CD14-positive monocyte (primary cell): ENCODE results near the gene KLHL17. TPM values are rescaled to one million over a fixed set of nuclear protein-coding genes. Genes with fewer than 3 reads are reported as not detected.

Experiments
- DNase-seq, 3 donors: peaks; one replicate each; pipeline ENCODE4 v3.0.0-alpha.2; 2011 to 2022
- H2AFZ ChIP-seq: 2 replicates; pipeline ENCODE4 v1.6.0; 2012; ENCODE audit warnings: mild to moderate bottlenecking, low read depth, low read length, inconsistent platforms; ENCODE audit not compliant: insufficient read depth, poor library complexity, severe bottlenecking
- H3K27ac ChIP-seq, 2 donors: 1 replicate in 1 of 2; 2 replicates in 1 of 2; pipeline ENCODE4 v1.5.1; 2012 to 2013; ENCODE audit warnings: low read length in 2 of 2, control low read depth in 1 of 2, inconsistent platforms in 1 of 2, low read depth in 1 of 2, mild to moderate bottlenecking in 1 of 2
- H3K27me3 ChIP-seq, 2 donors: one replicate each; pipeline versions ENCODE4 v1.6.0 to v1.6.1; 2011 to 2013; ENCODE audit warnings: low read length in 2 of 2; ENCODE audit not compliant: control insufficient read depth in 2 of 2, insufficient read depth in 2 of 2
- H3K36me3 ChIP-seq, 2 donors: replicated peaks in 1 of 2; 1 replicate in 1 of 2; 2 replicates in 1 of 2; pipeline versions ENCODE4 v1.5.1 to v1.6.1; 2012 to 2013; ENCODE audit warnings: low read length in 2 of 2, control low read depth in 1 of 2, inconsistent platforms in 1 of 2, mild to moderate bottlenecking in 1 of 2; ENCODE audit not compliant: insufficient read depth in 2 of 2, control insufficient read depth in 1 of 2
- H3K4me1 ChIP-seq, 2 donors: 1 replicate in 1 of 2; 2 replicates in 1 of 2; pipeline versions ENCODE4 v1.5.1 to v1.6.1; 2012 to 2013; ENCODE audit warnings: low read length in 2 of 2, control low read depth in 1 of 2, inconsistent platforms in 1 of 2, mild to moderate bottlenecking in 1 of 2, moderate library complexity in 1 of 2; ENCODE audit not compliant: insufficient read depth in 2 of 2, control insufficient read depth in 1 of 2
- H3K4me2 ChIP-seq: replicated peaks from 2 replicates; pipeline ENCODE3; 2012; ENCODE audit warnings: low read length, moderate library complexity, mild to moderate bottlenecking; ENCODE audit not compliant: poor library complexity, severe bottlenecking; ENCODE audit errors: extremely low read depth
- H3K4me3 ChIP-seq, 3 experiments: fragments of 200-600 bp in 1 of 3; sonication (generic) in 1 of 3; replicated peaks in 1 of 3; 1 replicate in 2 of 3; 2 replicates in 1 of 3; pipeline ENCODE4 v1.5.1; 2011 to 2013; ENCODE audit warnings: low read length in 3 of 3, mild to moderate bottlenecking in 3 of 3, control low read depth in 2 of 3, low read depth in 2 of 3, inconsistent platforms in 1 of 3, moderate library complexity in 1 of 3
- H3K79me2 ChIP-seq: 2 replicates; pipeline ENCODE4 v1.6.0; 2012; ENCODE audit warnings: mild to moderate bottlenecking, control low read depth, inconsistent platforms, low read length, moderate library complexity; ENCODE audit not compliant: insufficient read depth
- H3K9ac ChIP-seq: 2 replicates; pipeline ENCODE4 v1.6.0; 2017; ENCODE audit warnings: low read length, mild to moderate bottlenecking; ENCODE audit not compliant: insufficient read depth, poor library complexity, severe bottlenecking
- H3K9me3 ChIP-seq, 2 donors: replicated peaks in 1 of 2; 1 replicate in 1 of 2; 2 replicates in 1 of 2; pipeline versions ENCODE4 v1.5.1 to v1.6.1; 2012 to 2013; ENCODE audit warnings: low read length in 2 of 2, control low read depth in 1 of 2; ENCODE audit not compliant: control insufficient read depth in 1 of 2, insufficient read depth in 1 of 2
- H4K20me1 ChIP-seq: 2 replicates; pipeline ENCODE4 v1.6.0; 2012; ENCODE audit warnings: mild to moderate bottlenecking, low read length, control low read depth, moderate library complexity; ENCODE audit not compliant: insufficient read depth
- H3K27ac Mint-ChIP-seq, 7 donors: one replicate each; pipeline ENCODE4 v1.8.0; 2020; ENCODE audit warnings: mild to moderate bottlenecking in 7 of 7, mixed read lengths in 7 of 7, moderate library complexity in 6 of 7, inconsistent platforms in 2 of 7
- H3K27me3 Mint-ChIP-seq, 3 donors: one replicate each; pipeline ENCODE4 v1.8.0; 2021 to 2022; ENCODE audit warnings: low read depth in 3 of 3, mild to moderate bottlenecking in 3 of 3, mixed read lengths in 3 of 3, moderate library complexity in 3 of 3, inconsistent platforms in 1 of 3
- H3K36me3 Mint-ChIP-seq, 2 donors: one replicate each; pipeline ENCODE4 v1.8.0; 2020; ENCODE audit warnings: mixed read lengths in 2 of 2, inconsistent platforms in 1 of 2, mild to moderate bottlenecking in 1 of 2
- H3K4me1 Mint-ChIP-seq: one replicate; pipeline ENCODE4 v1.8.0; 2020; ENCODE audit warnings: mild to moderate bottlenecking, mixed read lengths
- H3K4me3 Mint-ChIP-seq, 2 donors: one replicate each; pipeline ENCODE4 v1.8.0; 2020; ENCODE audit warnings: mild to moderate bottlenecking in 2 of 2, mixed read lengths in 2 of 2, moderate library complexity in 1 of 2
- H3K9me3 Mint-ChIP-seq, 7 donors: one replicate each; pipeline ENCODE4 v1.8.0; 2020 to 2022; ENCODE audit warnings: mixed read lengths in 7 of 7, mild to moderate bottlenecking in 6 of 7, moderate library complexity in 6 of 7, inconsistent platforms in 2 of 7
- CTCF ChIP-seq: fragments of 200-600 bp; IDR thresholded peaks from one replicate; pipeline ENCODE4 v1.8.0; 2022; ENCODE audit warnings: antibody characterized with exemption, mild to moderate bottlenecking
- WGBS: methylation state at CpG from one replicate; pipeline ENCODE4 v1.1.5; 2013; ENCODE audit warnings: missing lambda C conversion rate; ENCODE audit not compliant: insufficient coverage; 5-methylcytosine and 5-hydroxymethylcytosine counted together
- intact Hi-C, 2 donors: fragments of 100-400 bp; cut with micrococcal nuclease; formaldehyde crosslinking; loops; one replicate each; pipeline versions ENCODE4 v1.15.0 to v1.15.1; 2023
- polyA plus RNA-seq, 3 donors: library from polyadenylated mRNA; depleted of rRNA in 1 of 3; unstranded in 2 of 3; stranded (reverse) in 1 of 3; fragments of 300-500 nt in 2 of 3; fragments of >200 nt in 1 of 3; fragmentation: Illumina TruSeq in 2 of 3; gene quantifications; 1 replicate in 2 of 3; 2 replicates in 1 of 3; pipeline ENCODE4 v1.2.3, GENCODE V29; 2012 to 2021

Gene KLHL17
- polyA plus RNA-seq, 3 donors = 0.31 to 48.1 (median 0.71) TPM

DNA sequence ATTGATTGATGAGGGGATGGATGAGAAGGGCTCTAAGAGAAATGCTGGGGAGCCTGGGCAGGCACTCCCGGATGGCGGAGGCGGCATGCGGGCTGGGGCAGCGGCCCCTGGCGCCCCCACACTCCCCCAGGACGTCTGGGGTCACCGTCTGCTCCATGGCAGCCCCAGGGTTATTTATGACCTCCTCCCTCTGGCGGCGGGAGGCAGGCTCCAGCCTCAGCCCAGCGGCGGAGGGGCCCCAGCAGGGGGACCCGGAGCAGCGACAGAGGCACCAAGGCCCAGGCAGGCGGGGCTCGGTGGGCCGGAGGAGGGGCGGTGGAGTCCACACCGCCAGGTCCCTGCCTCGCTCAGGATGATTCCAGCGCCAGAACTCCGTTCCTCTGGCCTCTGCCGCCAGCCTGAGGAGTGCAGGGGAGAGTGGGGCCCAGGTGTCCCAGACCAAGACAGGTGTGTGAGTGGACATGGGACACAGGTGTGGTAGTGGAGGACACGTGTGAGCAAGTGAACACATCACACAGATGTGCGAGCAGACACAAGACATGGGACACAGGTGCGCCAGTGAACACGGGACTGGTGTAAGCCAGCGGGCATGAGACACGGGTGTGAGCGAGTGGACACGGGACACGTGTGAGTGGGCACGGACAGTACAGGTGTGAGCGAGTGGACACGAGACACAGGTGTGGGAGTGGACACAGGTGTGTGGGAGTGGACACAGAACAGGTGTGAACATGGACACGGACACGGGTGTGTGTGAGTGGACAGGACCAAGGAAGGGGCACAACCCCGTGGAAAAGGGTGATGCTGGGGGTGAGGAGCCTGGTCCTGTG is 39.2 kb upstream of the KLHL17 start:
- Histone ChIP-seq H3K36me3 (no peaks in the 10 kb centered on the region), H3K4me2 (no peak overlapping the region), H3K9me3 (peaks cover 0 to 12% of the 10 kb centered on the region in 2 donors), H3K4me1 (peaks cover 12 to 37% of the 10 kb centered on the region in 2 donors), H3K27me3 (peaks cover 11 to 54% of the 10 kb centered on the region in 2 donors), H4K20me1 (no peaks in the 10 kb centered on the region), H3K9ac (no peak overlapping the region), H3K4me3 (no peak overlapping the region), H2AFZ (no peak overlapping the region), H3K27ac (no peak overlapping the region), H3K79me2 (no peaks in the 10 kb centered on the region)
- 31% methylated on average over 38 of the region's 38 CpGs for WGBS
- Mint-ChIP-seq H3K27ac (peak overlapping the region in 1 of 7 donors; percentile 58), H3K4me1 (peaks cover 19% of the 10 kb centered on the region), H3K36me3 (peaks cover 0 to 4% of the 10 kb centered on the region in 2 donors), H3K4me3 (peak overlapping the region in 1 of 2 donors; percentile 75), H3K27me3 (peaks cover 60 to 88% (median 62%) of the 10 kb centered on the region in 3 donors), H3K9me3 (peaks cover 0 to 11% (median 4%) of the 10 kb centered on the region in 7 donors)
- intact Hi-C loops = no loop called here
- peak in 2 of 3 donors; percentile 20 to 33 for DNase-seq
- peak; percentile 18 for TF ChIP-seq CTCF

GRCh38 chr1:923131-923990 is 37.0 kb upstream of the KLHL17 start, which contains the start of gene SAMD11:
SAMD11 (plus strand) TSS chr1:923923; CDS start chr1:924432, 509 bp downstream.
- H4K20me1 ChIP-seq = no peaks in the 10 kb centered on the region
- peak within 1 kb of the TSS in 2 of 3 experiments; percentile 4 to 63 for H3K4me3 ChIP-seq
- H3K9ac ChIP-seq = no peak within 1 kb of the TSS
- DNase-seq = peak in 2 of 3 donors; percentile 18 to 36
- peaks cover 16 to 67% of the 10 kb centered on the region in 2 donors for H3K27me3 ChIP-seq
- TF ChIP-seq CTCF = no peak
- under 1% methylated on average over 59 of the region's 72 CpGs for WGBS
- Mint-ChIP-seq H3K36me3 (peaks cover 0 to 4% of the 10 kb centered on the region in 2 donors), H3K4me3 (peak within 1 kb of the TSS; percentile 66 to 92), H3K27ac (peak within 1 kb of the TSS in 1 of 7 donors; percentile 8), H3K9me3 (peaks cover 0 to 12% (median 4%) of the 10 kb centered on the region in 7 donors), H3K27me3 (peaks cover 60 to 88% (median 72%) of the 10 kb centered on the region in 3 donors), H3K4me1 (peaks cover 19% of the 10 kb centered on the region)
- H2AFZ ChIP-seq = no peak within 1 kb of the TSS
- intact Hi-C loops = no loop called here
- H3K79me2 ChIP-seq = no peaks in the 10 kb centered on the region
- H3K9me3 ChIP-seq = peaks cover 0 to 12% of the 10 kb centered on the region in 2 donors
- H3K27ac ChIP-seq = no peak within 1 kb of the TSS
- H3K4me1 ChIP-seq = peaks cover 12 to 37% of the 10 kb centered on the region in 2 donors
- H3K4me2 ChIP-seq = peak within 1 kb of the TSS; percentile 63
- H3K36me3 ChIP-seq = no peaks in the 10 kb centered on the region
